ENCODE results near the gene SSH2. TPM values are rescaled to one million over a fixed set of nuclear protein-coding genes. Genes with fewer than 3 reads are reported as not detected.

Gene SSH2
- total RNA-seq, 2 experiments from 2014 or later: 32.6 to 36.1 TPM

DNA sequence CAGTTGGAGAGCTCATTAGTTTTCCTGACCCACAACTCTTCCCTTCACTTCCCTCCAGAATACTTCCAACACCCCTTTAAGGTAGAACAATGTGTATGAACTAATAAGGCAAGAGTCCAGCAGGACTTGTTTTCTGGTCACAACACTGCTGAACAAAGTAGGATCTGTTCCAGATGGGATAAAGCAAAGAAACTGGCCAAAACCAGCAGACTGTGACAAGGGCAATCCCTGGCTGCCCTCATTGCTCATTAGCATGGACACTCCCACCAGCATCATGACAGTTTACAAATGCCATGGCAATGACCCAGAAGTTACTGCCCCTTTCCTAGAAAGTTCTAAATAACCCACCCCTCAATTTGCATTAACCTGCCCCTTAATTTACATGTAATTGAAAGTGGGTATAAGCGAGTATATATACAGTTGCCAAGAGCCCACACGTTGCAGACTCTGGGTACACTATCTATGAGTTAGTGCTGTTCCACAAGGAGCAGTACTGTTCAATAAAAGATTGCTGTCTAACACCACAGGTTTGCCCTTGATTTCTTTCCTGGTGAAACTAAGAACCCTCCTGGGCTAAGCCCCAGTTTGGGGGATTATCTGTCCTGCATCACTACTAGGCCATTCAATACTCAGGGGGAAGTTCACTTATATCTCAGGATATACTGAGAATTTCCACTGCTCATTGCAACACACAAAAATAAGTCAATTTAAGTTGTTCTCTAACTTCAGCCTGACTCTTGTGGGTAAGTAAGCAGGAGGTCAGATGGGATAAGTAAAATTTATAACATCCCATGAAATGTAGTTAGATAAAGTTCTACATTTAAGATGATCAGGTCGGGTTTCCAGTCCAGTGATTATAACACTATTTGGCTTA lies 82.3 kb downstream of the SSH2 start:
- H3K27ac Mint-ChIP-seq: no peak overlapping the region
- H3K36me3 Mint-ChIP-seq (ENCODE audit: low read depth): peaks cover 4% of the 10 kb centered on the region
- no peaks in the 10 kb centered on the region for H3K9me3 Mint-ChIP-seq (ENCODE audit: low read depth)
- no peaks in the 10 kb centered on the region for H3K27me3 Mint-ChIP-seq
- no peak overlapping the region for H3K4me3 Mint-ChIP-seq
- ATAC-seq: no peak
- intact Hi-C loops (cut with DNase I, micrococcal nuclease): no loop called here
- ChIA-PET POLR2A (interaction anchor here (0.7 kb wide), 1 partner anchor 104 kb away, joined by 3 read pairs; no protein-coding TSS in a partner anchor), CTCF (interaction anchor here (0.7 kb wide), 1 partner anchor 61 kb away, joined by 3 read pairs; no protein-coding TSS in a partner anchor)
- DNase-seq: no peak
- peaks cover 3% of the 10 kb centered on the region for H3K4me1 Mint-ChIP-seq

DNA sequence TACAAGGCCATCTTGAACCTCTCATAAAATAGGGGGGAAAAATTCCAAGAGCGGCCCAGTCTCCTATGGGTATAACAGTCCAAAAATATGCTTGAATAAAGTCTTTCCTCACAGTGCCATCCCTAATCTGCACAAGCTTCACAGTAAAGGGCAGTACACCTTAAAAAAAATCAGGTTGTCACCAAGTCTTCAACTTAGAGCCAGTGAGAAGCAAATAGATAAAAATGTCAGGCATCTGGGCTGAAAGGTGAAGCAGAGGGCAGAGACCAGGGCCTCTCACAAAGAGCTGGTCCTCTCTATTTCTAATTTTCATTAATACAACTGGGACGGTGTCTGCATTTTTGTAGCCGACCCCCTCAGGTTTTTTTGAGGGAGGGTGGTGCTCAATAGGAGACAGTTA lies 82.9 kb downstream of the SSH2 start:
- Mint-ChIP-seq H3K36me3 (ENCODE audit: low read depth) (peaks cover 4% of the 10 kb centered on the region), H3K27me3 (no peaks in the 10 kb centered on the region), H3K4me3 (no peak overlapping the region), H3K9me3 (ENCODE audit: low read depth) (no peaks in the 10 kb centered on the region), H3K27ac (no peak overlapping the region), H3K4me1 (peaks cover 3% of the 10 kb centered on the region)
- DNase-seq (no peak), ATAC-seq (no peak)
- ChIA-PET CTCF (no interaction called here), POLR2A (interaction anchor here (0.7 kb wide), 1 partner anchor 105 kb away, joined by 3 read pairs; no protein-coding TSS in a partner anchor)
- intact Hi-C loops (cut with DNase I, micrococcal nuclease): no loop called here

DNA sequence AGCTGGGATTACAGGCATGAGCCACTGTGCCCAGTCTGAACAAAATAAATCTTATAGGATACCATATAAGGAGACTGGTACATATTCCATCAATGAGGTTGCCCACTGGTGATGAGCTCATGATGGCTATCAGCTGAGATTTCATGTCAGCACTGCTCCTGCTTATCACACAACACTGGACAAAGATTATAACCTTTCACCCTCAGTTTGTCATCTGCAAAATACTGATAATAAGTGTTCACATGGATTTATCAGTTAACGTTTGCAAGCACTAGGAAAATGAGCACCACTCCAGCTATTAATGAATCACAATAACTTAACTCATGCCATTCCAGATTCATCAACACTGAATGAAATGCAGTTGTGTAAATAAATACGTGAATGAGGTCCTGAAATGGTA lies 83.7 kb downstream of the SSH2 start:
- ChIA-PET POLR2A (no interaction called here), CTCF (no interaction called here)
- no peak for ATAC-seq
- Mint-ChIP-seq H3K27ac (no peak overlapping the region), H3K27me3 (no peaks in the 10 kb centered on the region), H3K4me1 (peaks cover 3% of the 10 kb centered on the region), H3K4me3 (no peak overlapping the region), H3K9me3 (ENCODE audit: low read depth) (no peaks in the 10 kb centered on the region), H3K36me3 (ENCODE audit: low read depth) (peaks cover 4% of the 10 kb centered on the region)
- DNase-seq: no peak
- intact Hi-C loops (cut with DNase I, micrococcal nuclease): no loop called here

DNA sequence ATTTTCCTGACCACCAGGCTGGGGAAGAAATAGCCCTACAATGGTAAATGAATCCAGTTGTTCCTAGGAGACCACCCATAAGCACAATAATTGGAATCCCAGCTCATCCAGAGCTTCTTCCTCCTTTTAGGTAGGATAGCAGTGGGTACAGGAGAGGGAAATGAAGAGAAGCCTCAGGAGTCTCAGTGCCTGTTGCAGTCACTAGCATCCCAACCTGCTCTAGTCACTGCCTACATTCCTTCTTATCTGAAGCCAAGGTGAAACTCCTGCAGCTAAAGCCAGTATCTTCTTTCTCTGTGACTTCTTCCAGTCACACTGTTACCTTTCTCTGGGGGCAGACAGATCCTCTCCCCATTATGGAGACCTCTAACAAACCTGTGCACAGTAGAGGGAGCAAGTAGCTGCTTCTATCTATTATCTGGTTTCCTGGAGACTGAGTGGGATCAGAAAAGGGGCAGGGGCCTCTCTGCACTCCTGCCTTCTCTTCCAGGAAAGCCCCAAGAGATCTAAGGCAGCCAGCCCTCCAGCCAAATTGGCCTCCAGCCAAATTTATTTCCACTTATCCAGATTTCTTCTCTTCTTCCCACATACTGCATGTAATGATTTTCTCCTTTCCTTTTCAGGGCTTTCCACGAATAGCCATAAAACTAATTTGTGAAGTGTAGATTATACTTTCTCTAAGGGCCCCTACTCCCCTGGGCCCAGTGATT lies 85.5 kb downstream of the SSH2 start:
- DNase-seq (no peak), ATAC-seq (no peak)
- ChIA-PET CTCF (interaction anchor here (1.0 to 1.5 kb wide), 3 partner anchors 23 to 75 kb away, joined by 3 to 7 read pairs (median 5); no protein-coding TSS in a partner anchor), POLR2A (interaction anchor here (0.6 kb wide), 1 partner anchor 69 kb away, joined by 3 read pairs; no protein-coding TSS in a partner anchor)
- H3K4me3 Mint-ChIP-seq: no peak overlapping the region
- no peaks in the 10 kb centered on the region for H3K9me3 Mint-ChIP-seq (ENCODE audit: low read depth)
- intact Hi-C loops (cut with DNase I, micrococcal nuclease): no loop called here
- H3K27ac Mint-ChIP-seq: no peak overlapping the region
- peaks cover 4% of the 10 kb centered on the region for H3K36me3 Mint-ChIP-seq (ENCODE audit: low read depth)
- no peaks in the 10 kb centered on the region for H3K27me3 Mint-ChIP-seq
- no peaks in the 10 kb centered on the region for H3K4me1 Mint-ChIP-seq

DNA sequence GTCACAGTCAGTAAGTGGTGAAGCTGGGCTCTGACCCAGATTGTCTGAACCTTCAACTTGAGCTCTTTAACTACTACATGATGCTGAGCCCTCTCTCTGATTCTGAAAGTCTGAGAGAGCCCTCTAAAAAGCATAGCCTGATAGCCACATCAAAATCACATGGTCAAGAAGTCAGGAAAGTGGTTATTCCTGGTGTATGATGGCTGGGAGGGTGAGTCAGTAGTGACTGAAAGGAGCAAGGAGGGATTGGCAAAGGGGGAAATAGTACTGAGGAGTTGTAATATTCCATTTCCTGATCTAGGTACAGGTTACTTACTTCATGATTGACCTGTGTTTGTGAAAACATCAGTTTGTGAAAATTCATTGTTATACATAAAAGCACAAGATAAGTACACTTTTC lies 89.1 kb downstream of the SSH2 start:
- Mint-ChIP-seq H3K9me3 (ENCODE audit: low read depth) (no peaks in the 10 kb centered on the region), H3K27me3 (no peaks in the 10 kb centered on the region), H3K36me3 (ENCODE audit: low read depth) (no peaks in the 10 kb centered on the region), H3K27ac (no peak overlapping the region), H3K4me1 (no peaks in the 10 kb centered on the region), H3K4me3 (no peak overlapping the region)
- ATAC-seq (no peak), DNase-seq (no peak)
- ChIA-PET CTCF (interaction anchor here (0.8 to 1.4 kb wide), 2 partner anchors 10 to 21 kb away, joined by 3 to 5 read pairs; no protein-coding TSS in a partner anchor), POLR2A (no interaction called here)
- intact Hi-C loops (cut with DNase I, micrococcal nuclease): no loop called here

- H3K4me3 Mint-ChIP-seq: no peak overlapping the region
- DNase-seq (no peak), ATAC-seq (no peak)
- no peaks in the 10 kb centered on the region for H3K36me3 Mint-ChIP-seq (ENCODE audit: low read depth)
- no peaks in the 10 kb centered on the region for H3K27me3 Mint-ChIP-seq
- H3K4me1 Mint-ChIP-seq: no peaks in the 10 kb centered on the region
- intact Hi-C loops (cut with DNase I, micrococcal nuclease): no loop called here
- ChIA-PET POLR2A (no interaction called here), CTCF (interaction anchor here (0.7 to 1.5 kb wide), 5 partner anchors 11 to 45 kb away, joined by 3 to 5 read pairs (median 3); no protein-coding TSS in a partner anchor)
- H3K9me3 Mint-ChIP-seq (ENCODE audit: low read depth): no peaks in the 10 kb centered on the region
- no peak overlapping the region for H3K27ac Mint-ChIP-seq
Measured at GRCh38 chr17:29839656-29840055, 90.4 kb downstream of the SSH2 start.

DNA sequence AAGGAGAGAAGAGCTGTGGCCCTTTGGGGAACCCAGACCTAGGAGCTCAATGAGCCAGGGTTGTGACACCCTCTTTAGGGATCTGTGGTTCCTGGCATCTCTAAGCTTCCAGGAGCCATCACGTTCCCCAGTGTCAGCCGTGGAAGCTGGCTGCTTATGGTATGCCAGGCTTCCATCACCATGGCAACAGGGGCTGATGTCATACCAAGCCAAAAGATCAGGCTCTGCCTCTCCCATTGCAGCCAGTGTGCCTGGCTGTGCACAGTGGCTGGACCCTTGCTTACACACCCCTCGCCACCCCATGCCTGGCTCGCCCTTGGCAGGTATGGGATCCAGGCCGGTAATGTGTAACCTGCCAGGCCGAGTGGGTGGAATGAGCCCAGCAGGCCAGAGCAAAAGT lies 91.1 kb downstream of the SSH2 start:
- no peak for DNase-seq
- Mint-ChIP-seq H3K27me3 (no peaks in the 10 kb centered on the region), H3K9me3 (ENCODE audit: low read depth) (no peaks in the 10 kb centered on the region), H3K4me3 (no peak overlapping the region), H3K36me3 (ENCODE audit: low read depth) (no peaks in the 10 kb centered on the region), H3K27ac (no peak overlapping the region), H3K4me1 (no peaks in the 10 kb centered on the region)
- ATAC-seq: no peak
- intact Hi-C loops (cut with DNase I, micrococcal nuclease): no loop called here
- POLR2A ChIA-PET: no interaction called here
- CTCF ChIA-PET: interaction anchor here (1.2 to 1.5 kb wide), 3 partner anchors 21 to 32 kb away, joined by 3 to 4 read pairs (median 3); no protein-coding TSS in a partner anchor

GRCh38 chr17:29837531-29837930 lies 92.5 kb downstream of the SSH2 start:
- Mint-ChIP-seq H3K27ac (no peak overlapping the region), H3K9me3 (ENCODE audit: low read depth) (no peaks in the 10 kb centered on the region), H3K4me3 (no peak overlapping the region), H3K36me3 (ENCODE audit: low read depth) (no peaks in the 10 kb centered on the region), H3K4me1 (no peaks in the 10 kb centered on the region), H3K27me3 (no peaks in the 10 kb centered on the region)
- no peak for ATAC-seq
- DNase-seq: no peak
- intact Hi-C loops (cut with DNase I, micrococcal nuclease): no loop called here
- CTCF ChIA-PET: interaction anchor here (1.5 kb wide), 1 partner anchor 94 kb away, joined by 3 read pairs; no protein-coding TSS in a partner anchor
- POLR2A ChIA-PET: no interaction called here

- no peaks in the 10 kb centered on the region for H3K9me3 Mint-ChIP-seq (ENCODE audit: low read depth)
- CTCF ChIA-PET: interaction anchor here (1.5 kb wide), 2 partner anchors 94 to 95 kb away, joined by 3 read pairs; no protein-coding TSS in a partner anchor
- DNase-seq (no peak), ATAC-seq (no peak)
- no peaks in the 10 kb centered on the region for H3K27me3 Mint-ChIP-seq
- intact Hi-C loops (cut with DNase I, micrococcal nuclease): no loop called here
- POLR2A ChIA-PET: no interaction called here
- H3K27ac Mint-ChIP-seq: no peak overlapping the region
- no peak overlapping the region for H3K4me3 Mint-ChIP-seq
- no peaks in the 10 kb centered on the region for H3K4me1 Mint-ChIP-seq
- H3K36me3 Mint-ChIP-seq (ENCODE audit: low read depth): no peaks in the 10 kb centered on the region
Measured at GRCh38 chr17:29836643-29837042, 93.4 kb downstream of the SSH2 start.

- ATAC-seq: no peak
- Mint-ChIP-seq H3K4me3 (no peak overlapping the region), H3K27ac (no peak overlapping the region), H3K36me3 (ENCODE audit: low read depth) (no peaks in the 10 kb centered on the region), H3K4me1 (peaks cover 6% of the 10 kb centered on the region), H3K27me3 (no peaks in the 10 kb centered on the region), H3K9me3 (ENCODE audit: low read depth) (no peaks in the 10 kb centered on the region)
- ChIA-PET POLR2A (no interaction called here), CTCF (interaction anchor here (1.5 kb wide), 1 partner anchor 95 kb away, joined by 3 read pairs; no protein-coding TSS in a partner anchor)
- intact Hi-C loops (cut with DNase I, micrococcal nuclease): no loop called here
- DNase-seq: no peak
Measured at GRCh38 chr17:29835435-29836351, 94.3 kb downstream of the SSH2 start.

DNA sequence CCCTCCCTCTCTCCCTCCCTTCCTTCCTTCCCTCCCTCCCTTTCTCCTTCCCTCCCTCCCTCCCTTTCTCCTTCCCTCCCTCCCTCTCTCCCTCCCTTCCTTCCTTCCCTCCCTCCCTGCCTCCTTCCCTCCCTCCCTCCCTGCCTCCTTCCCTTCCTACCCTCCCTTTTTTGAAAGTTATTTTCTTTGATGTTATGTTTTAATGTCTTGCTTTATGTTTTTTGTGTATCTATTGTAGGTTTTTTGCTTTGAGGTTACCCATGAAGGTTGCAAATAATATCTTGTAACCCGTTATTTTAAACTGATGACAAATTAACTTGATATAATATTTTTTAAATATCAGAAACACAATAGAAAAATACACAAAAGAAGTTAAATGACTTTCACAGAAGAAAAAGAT lies 96.2 kb downstream of the SSH2 start:
- no peak for ATAC-seq
- intact Hi-C loops (cut with DNase I, micrococcal nuclease): no loop called here
- no peak for DNase-seq
- ChIA-PET POLR2A (no interaction called here), CTCF (no interaction called here)
- H3K4me3 Mint-ChIP-seq: no peak overlapping the region
- no peaks in the 10 kb centered on the region for H3K36me3 Mint-ChIP-seq (ENCODE audit: low read depth)
- H3K27ac Mint-ChIP-seq: no peak overlapping the region
- no peaks in the 10 kb centered on the region for H3K27me3 Mint-ChIP-seq
- no peaks in the 10 kb centered on the region for H3K9me3 Mint-ChIP-seq (ENCODE audit: low read depth)
- H3K4me1 Mint-ChIP-seq: peaks cover 20% of the 10 kb centered on the region
